DND-41 (cell line): ENCODE data around the gene DNAJC4.

ENCODE experiments used
- CTCF ChIP-seq: IDR thresholded peaks from 2 replicates; pipeline ENCODE4 v1.5.1; 2012; ENCODE audit warnings: borderline replicate concordance, low read length, moderate library complexity, mild to moderate bottlenecking; ENCODE audit not compliant: poor library complexity, severe bottlenecking; ENCODE audit errors: extremely low read depth
- EZH2 ChIP-seq: IDR thresholded peaks from 3 replicates; pipeline ENCODE4 v1.6.1; 2012; ENCODE audit warnings: borderline replicate concordance, low read depth, mild to moderate bottlenecking, moderate library complexity, low read length, inconsistent platforms; ENCODE audit not compliant: severe bottlenecking

- TF ChIP-seq CTCF (no peak), EZH2 (no peak)
Measured at GRCh38 chr11:64219755-64220154, 10.6 kb upstream of the DNAJC4 start.
